Dedifferentiated amniotic fluid mesenchymal stem cell (primary cell): ENCODE data around the gene SMYD1.
"Not testable (repeated sequence)": the region's sequence is repeated elsewhere in the genome, so short reads cannot be mapped to it uniquely, and the experiment has no call there.

ENCODE experiments used
- DNase-seq: peaks from one replicate; pipeline ENCODE4 v3.0.0-alpha.2; 2016; ENCODE audit errors: extremely low spot score

SMYD1 gene

GRCh38 chr2:88067598-88067997 is at the start of gene SMYD1:
SMYD1 (plus strand) TSS chr2:88067825; CDS start chr2:88067865, 40 bp downstream.
- DNase-seq: no peak

- DNase-seq: not testable (repeated sequence)
These were observed 49.4 kb upstream of the SMYD1 start for GRCh38 chr2:88018077-88018805.

GRCh38 chr2:88018909-88019308 is 48.7 kb upstream of the SMYD1 start:
- no peak for DNase-seq

GRCh38 chr2:88019985-88020384 is 47.6 kb upstream of the SMYD1 start:
- DNase-seq: no peak

GRCh38 chr2:88022669-88022921 is 45.0 kb upstream of the SMYD1 start:
- no peak for DNase-seq

GRCh38 chr2:88024509-88024908 is 43.1 kb upstream of the SMYD1 start:
- DNase-seq: no peak

GRCh38 chr2:88027697-88028389 is 39.8 kb upstream of the SMYD1 start:
- no peak for DNase-seq

GRCh38 chr2:88028931-88029330 is 38.7 kb upstream of the SMYD1 start:
- no peak for DNase-seq

GRCh38 chr2:88032070-88032702 is 35.4 kb upstream of the SMYD1 start:
- DNase-seq: no peak

GRCh38 chr2:88036182-88036581 is 31.4 kb upstream of the SMYD1 start:
- DNase-seq: no peak

- DNase-seq: no peak
These were observed 31.0 kb upstream of the SMYD1 start for GRCh38 chr2:88036606-88037005.

GRCh38 chr2:88038263-88039105 is 29.1 kb upstream of the SMYD1 start:
- DNase-seq: peak; percentile 83

- no peak for DNase-seq
These were observed 25.1 kb upstream of the SMYD1 start for GRCh38 chr2:88042476-88042875.

GRCh38 chr2:88045561-88045960 is 22.1 kb upstream of the SMYD1 start:
- DNase-seq: not testable (repeated sequence)

GRCh38 chr2:88048541-88048940 is 19.1 kb upstream of the SMYD1 start:
- no peak for DNase-seq

GRCh38 chr2:88049622-88050021 is 18.0 kb upstream of the SMYD1 start:
- DNase-seq: no peak

GRCh38 chr2:88051792-88052191 is 15.8 kb upstream of the SMYD1 start:
- DNase-seq: no peak

GRCh38 chr2:88053296-88053695 is 14.3 kb upstream of the SMYD1 start:
- DNase-seq: no peak

- no peak for DNase-seq
These were observed 13.5 kb upstream of the SMYD1 start for GRCh38 chr2:88053934-88054781.

GRCh38 chr2:88054782-88055370 is 12.7 kb upstream of the SMYD1 start:
- DNase-seq: no peak
